Measurements from ENCODE around the gene PHACTR3.

PHACTR3 gene

DNA sequence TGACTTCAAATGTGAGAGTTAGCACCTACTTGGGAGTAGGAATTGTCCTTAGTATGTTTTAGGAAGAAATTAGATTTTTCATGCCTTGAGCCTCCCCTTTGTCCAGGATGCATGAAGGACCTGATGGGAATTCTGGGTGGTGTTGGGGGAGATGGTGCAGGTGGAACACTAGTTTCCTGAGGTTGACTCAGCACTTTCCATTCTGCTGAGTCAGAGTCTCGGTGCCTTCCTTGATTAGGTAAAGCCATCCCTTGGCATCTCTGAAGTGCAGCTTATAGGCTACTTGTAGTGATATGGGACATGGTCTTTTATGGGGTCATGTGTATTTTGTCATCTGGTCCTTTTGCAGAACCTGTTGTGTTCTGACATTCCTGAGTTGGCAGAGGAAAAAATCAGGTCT lies 105.3 kb downstream of the PHACTR3 start:
- H3K27ac ChIP-seq = no peak overlapping the region
- TF ChIP-seq, protein P1, sequence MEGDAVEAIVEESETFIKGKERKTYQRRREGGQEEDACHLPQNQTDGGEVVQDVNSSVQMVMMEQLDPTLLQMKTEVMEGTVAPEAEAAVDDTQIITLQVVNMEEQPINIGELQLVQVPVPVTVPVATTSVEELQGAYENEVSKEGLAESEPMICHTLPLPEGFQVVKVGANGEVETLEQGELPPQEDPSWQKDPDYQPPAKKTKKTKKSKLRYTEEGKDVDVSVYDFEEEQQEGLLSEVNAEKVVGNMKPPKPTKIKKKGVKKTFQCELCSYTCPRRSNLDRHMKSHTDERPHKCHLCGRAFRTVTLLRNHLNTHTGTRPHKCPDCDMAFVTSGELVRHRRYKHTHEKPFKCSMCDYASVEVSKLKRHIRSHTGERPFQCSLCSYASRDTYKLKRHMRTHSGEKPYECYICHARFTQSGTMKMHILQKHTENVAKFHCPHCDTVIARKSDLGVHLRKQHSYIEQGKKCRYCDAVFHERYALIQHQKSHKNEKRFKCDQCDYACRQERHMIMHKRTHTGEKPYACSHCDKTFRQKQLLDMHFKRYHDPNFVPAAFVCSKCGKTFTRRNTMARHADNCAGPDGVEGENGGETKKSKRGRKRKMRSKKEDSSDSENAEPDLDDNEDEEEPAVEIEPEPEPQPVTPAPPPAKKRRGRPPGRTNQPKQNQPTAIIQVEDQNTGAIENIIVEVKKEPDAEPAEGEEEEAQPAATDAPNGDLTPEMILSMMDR (IDR thresholded peaks at IDR 0.05) = no peak
- TF ChIP-seq ZFX (IDR thresholded peaks at IDR 0.05; ENCODE audit: borderline replicate concordance) = no peak

DNA sequence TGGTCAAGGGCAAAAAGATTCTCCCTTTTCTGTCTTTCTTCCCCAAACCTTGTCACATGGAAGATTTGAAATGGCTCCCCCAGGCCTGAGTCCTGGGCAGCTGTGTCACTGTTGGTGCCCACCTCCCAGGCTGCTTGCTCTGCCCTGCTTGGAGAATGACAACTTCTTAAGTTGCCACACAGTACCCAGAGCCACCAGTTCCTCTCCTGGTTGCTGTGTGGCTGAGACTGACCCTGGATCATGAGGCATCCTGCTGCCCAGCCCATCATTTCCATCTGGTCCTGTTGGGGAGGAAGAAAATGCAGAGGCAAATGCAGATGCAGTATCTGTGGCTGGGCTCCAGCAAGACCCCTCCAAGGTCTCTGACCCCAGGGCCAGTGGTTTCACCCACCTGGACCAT lies 113.7 kb downstream of the PHACTR3 start:
- no peak overlapping the region for H3K27ac ChIP-seq
- TF ChIP-seq, protein P1 (IDR thresholded peaks at IDR 0.05) = no peak
- no peak for TF ChIP-seq ZFX (IDR thresholded peaks at IDR 0.05; ENCODE audit: borderline replicate concordance)

DNA sequence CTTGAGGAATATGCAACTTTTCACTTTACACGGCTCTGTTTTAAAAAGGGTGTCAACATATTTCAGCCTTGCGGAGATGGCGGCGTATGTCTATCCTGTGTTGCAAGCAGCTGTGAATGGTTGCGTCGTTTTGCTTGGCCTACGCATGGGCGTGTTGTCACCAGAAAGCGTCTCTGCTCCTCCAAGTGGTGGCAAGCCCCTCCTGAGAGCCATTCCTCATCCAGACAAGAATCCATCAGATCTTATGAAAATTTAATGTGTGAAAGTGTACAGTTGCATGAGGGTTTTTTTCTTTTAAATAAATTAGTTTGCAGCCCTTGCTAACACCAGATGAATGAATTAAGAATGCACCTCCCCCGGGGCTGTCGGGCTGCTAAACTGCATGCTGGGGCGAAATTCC lies 114.4 kb downstream of the PHACTR3 start:
- no peak overlapping the region for H3K27ac ChIP-seq
- TF ChIP-seq ZFX (IDR thresholded peaks at IDR 0.05; ENCODE audit: borderline replicate concordance) = no peak
- TF ChIP-seq, protein P1 (IDR thresholded peaks at IDR 0.05) = no peak

DNA sequence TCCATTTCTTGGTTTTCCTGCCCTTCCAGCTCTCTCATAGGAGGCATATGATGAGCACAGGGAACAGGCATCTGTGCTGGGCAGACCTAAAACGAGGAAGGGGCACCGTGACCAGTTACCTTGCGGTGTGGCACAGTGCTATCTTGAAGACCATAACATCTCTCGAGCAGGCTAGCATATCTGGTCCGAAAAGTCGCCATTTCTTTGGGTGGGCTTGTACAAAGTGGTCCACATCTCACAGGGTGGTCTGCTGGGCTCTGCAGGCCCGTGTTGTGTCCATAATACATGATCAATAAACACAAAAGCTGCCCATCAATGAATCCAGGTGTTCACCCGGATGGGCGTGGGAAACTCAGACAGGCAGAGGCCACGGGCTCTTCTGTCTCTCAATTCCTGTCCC lies 115.7 kb downstream of the PHACTR3 start:
- H3K27ac ChIP-seq = no peak overlapping the region
- TF ChIP-seq ZFX (IDR thresholded peaks at IDR 0.05; ENCODE audit: borderline replicate concordance) = no peak
- TF ChIP-seq, protein P1 (IDR thresholded peaks at IDR 0.05) = no peak

DNA sequence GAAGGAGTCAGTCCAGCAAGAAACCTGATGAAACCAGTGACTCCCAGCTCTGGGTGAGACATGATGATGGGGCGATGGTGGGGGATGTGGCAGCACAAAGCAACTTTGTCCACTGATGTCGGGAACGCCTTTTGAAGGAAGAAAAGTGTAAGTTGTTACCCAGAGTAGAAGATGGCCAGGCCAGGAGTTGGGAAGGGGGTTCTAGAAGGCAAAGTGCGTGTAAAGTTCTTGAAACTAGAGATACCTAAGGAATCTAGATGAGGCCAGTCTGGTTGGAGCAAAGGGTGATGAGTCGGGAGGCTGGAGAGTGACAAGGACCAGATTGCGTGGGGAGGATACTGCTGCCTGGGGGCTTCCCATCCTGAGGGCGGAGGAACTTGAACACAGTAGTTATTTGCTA lies 117.0 kb downstream of the PHACTR3 start:
- no peak for TF ChIP-seq ZFX (IDR thresholded peaks at IDR 0.05; ENCODE audit: borderline replicate concordance)
- TF ChIP-seq, protein P1 (IDR thresholded peaks at IDR 0.05) = no peak
- H3K27ac ChIP-seq = no peak overlapping the region

DNA sequence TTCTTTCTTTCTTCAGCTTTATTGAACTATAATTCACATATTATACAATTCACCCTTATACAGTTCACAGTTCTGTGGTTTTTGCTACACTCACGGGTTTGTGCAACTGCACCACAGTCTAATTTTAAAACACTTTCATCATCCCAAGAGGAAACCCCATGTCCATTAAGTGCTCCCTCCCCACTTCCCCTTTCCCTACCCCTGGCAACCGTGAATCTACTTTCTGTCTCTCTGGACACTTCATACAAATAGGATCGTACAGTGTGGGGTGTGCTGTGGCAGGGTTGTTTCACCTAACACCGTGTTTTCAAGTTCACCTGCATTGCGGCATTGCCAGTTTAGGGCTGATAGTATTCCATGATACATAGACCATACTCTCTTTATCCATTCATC lies 118.8 kb downstream of the PHACTR3 start:
- H3K27ac ChIP-seq = no peak overlapping the region
- TF ChIP-seq, protein P1 (IDR thresholded peaks at IDR 0.05) = no peak
- no peak for TF ChIP-seq ZFX (IDR thresholded peaks at IDR 0.05; ENCODE audit: borderline replicate concordance)

DNA sequence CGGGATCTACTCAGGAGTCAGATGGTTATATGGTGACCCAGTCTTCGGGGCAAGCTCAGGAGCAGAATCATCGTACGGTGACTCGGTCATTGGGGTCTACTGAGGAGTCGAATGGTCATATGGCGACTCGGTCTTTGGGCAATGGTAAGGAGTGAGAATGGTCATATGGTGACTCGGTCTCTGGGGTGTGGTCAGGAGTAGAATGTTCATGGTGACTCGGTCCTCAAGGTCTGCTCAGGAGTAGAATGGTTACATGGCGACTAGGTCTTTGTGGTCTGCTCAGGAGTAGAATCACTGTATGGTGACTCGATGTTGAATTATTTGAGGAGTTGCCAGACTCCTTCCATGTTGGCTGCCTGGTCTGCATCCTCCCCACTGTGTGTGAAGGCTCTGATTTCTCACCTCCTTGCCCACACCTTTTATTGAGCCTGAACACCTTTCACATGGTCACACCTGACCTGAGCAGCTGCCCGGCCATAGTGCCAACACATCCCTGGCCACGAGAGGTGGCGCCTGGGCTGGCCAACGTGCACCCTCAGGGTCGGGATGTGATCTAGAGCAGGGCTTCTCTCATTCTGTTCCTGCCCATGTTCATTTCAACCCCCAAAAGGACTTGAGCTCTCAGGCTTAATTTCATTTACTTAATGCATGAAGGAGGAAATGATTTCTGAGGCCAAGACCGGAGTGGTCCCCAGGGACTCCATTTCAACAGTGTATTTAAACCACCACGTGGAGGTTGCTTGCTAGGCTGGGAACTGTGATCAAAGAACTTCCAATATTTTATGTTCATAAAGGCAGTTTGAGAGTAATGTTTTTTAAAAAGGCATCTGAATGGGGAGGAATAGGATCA lies 119.5 kb downstream of the PHACTR3 start:
- no peak for TF ChIP-seq ZFX (IDR thresholded peaks at IDR 0.05; ENCODE audit: borderline replicate concordance)
- TF ChIP-seq, protein P1 (IDR thresholded peaks at IDR 0.05) = no peak
- H3K27ac ChIP-seq = no peak overlapping the region
